Sigmoid colon (tissue), 7 donors: ENCODE data around the gene PLCB2. TPM values are rescaled to one million over a fixed set of nuclear protein-coding genes. Genes with fewer than 3 reads are reported as not detected.

Experiments used
- DNase-seq: peaks from one replicate; pipeline ENCODE4 v3.0.0-alpha.2; 2019
- H3K27ac ChIP-seq, 4 donors: fragments of 200-600 bp; sonication (generic); one replicate each; pipeline ENCODE4 v1.5.1; 2016 to 2019; ENCODE audit warnings: mild to moderate bottlenecking in 1 of 4
- H3K27me3 ChIP-seq, 3 donors: fragments of 200-600 bp; sonication (generic); one replicate each; pipeline ENCODE4 v1.5.1; 2019; ENCODE audit warnings: mild to moderate bottlenecking in 1 of 3
- H3K36me3 ChIP-seq, 4 donors: fragments of 200-600 bp; sonication (generic); one replicate each; pipeline ENCODE4 v1.5.1; 2016 to 2019
- H3K4me1 ChIP-seq, 4 donors: fragments of 200-600 bp; sonication (generic); one replicate each; pipeline ENCODE4 v1.5.1; 2017 to 2019
- H3K4me3 ChIP-seq, 4 donors: fragments of 200-600 bp; sonication (generic); one replicate each; pipeline ENCODE4 v1.5.1; 2017 to 2019; ENCODE audit warnings: mild to moderate bottlenecking in 2 of 4, moderate library complexity in 1 of 4
- H3K9me3 ChIP-seq, 4 donors: fragments of 200-600 bp in 3 of 4; sonication (generic) in 3 of 4; one replicate each; pipeline versions ENCODE4 v1.5.1 to v1.6.1; 2013 to 2019
- EP300 ChIP-seq, 4 donors: sonication (generic); formaldehyde crosslinking; IDR thresholded peaks; one replicate each; pipeline ENCODE4 v1.6.1; 2017; ENCODE audit warnings: antibody characterized with exemption in 4 of 4
- POLR2A ChIP-seq, 2 donors: fragments of 450-650 bp; IDR thresholded peaks; one replicate each; pipeline ENCODE4 v1.6.1; 2016; ENCODE audit warnings: antibody characterized with exemption in 2 of 2, mild to moderate bottlenecking in 2 of 2, moderate library complexity in 2 of 2
- POLR2AphosphoS5 ChIP-seq, 4 donors: sonication (generic); formaldehyde crosslinking; IDR thresholded peaks; one replicate each; pipeline ENCODE4 v1.6.1; 2017; ENCODE audit warnings: antibody characterized with exemption in 4 of 4
- WGBS, 2 donors: extraction: QIAGEN DNeasy Blood & Tissue Kit; methylation state at CpG; one replicate each; pipeline ENCODE4 v1.1.7; 2013; 5-methylcytosine and 5-hydroxymethylcytosine counted together
- intact Hi-C: fragments of 100-400 bp; cut with DNase I; formaldehyde crosslinking; loops from one replicate; pipeline ENCODE4 v1.15.1; 2023
- polyA plus RNA-seq, 3 donors: library from polyadenylated mRNA; stranded (reverse); fragments of 200-250 nt; gene quantifications; one replicate each; pipeline ENCODE4 v1.2.3, GENCODE V29; 2013
- total RNA-seq, 4 donors: library from RNA; depleted of rRNA; stranded (reverse); fragments of >200 nt; gene quantifications; one replicate each; pipeline ENCODE4 v1.1.0, GENCODE V29; 2016
- TF ChIP-seq, protein P1 (sequence below), 4 experiments: fragments of 450-650 bp in 3 of 4; fragments of 200-600 bp in 1 of 4; IDR thresholded peaks; one replicate each; pipeline ENCODE4 v1.5.1; 2016 to 2019; ENCODE audit warnings: antibody characterized with exemption in 4 of 4, mild to moderate bottlenecking in 3 of 4, moderate library complexity in 2 of 4
- donor health status: healthy with polysubstance abuse.
- donor health status: Bipolar disorder and iron deficiency.
- donor health status: healthy.

The PLCB2 gene
- total and polyA plus RNA-seq, 7 donors = 2.4 to 27.5 (median 7.2) TPM

DNA sequence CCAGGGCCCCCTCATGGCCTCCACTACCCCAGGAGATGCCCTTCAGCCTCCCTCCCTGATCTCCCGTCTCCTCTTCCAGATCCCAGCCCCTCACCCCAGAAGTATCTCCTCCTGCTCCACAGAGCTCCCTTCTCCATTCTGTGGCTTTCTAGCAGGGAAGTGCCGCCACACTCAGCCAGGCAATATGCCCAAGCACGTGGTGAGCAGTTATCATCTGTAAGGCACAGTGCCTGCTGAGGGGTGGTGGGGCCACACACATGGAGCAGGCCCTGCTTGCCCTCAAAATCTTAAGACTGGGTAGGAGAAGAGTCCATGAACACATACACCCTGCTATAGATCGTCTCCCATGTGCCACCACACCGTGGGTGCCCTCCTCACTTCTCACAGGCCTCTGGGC lies 40.7 kb upstream of the PLCB2 start:
- Histone ChIP-seq H3K27me3 (no peaks in the 10 kb centered on the region), H3K27ac (no peak overlapping the region), H3K4me1 (peaks cover 0 to 16% (median 16%) of the 10 kb centered on the region in 4 donors), H3K36me3 (no peaks in the 10 kb centered on the region), H3K9me3 (no peaks in the 10 kb centered on the region), H3K4me3 (no peak overlapping the region)
- DNase-seq = no peak
- intact Hi-C loops = no loop called here
- WGBS, 2 donors = 35 to 83% methylated on average over 5 of the region's 5 CpGs
- no peak for TF ChIP-seq POLR2A (IDR thresholded peaks at IDR 0.05)
- no peak for TF ChIP-seq POLR2AphosphoS5 (IDR thresholded peaks at IDR 0.05)
- no peak for TF ChIP-seq EP300 (IDR thresholded peaks at IDR 0.05)

DNA sequence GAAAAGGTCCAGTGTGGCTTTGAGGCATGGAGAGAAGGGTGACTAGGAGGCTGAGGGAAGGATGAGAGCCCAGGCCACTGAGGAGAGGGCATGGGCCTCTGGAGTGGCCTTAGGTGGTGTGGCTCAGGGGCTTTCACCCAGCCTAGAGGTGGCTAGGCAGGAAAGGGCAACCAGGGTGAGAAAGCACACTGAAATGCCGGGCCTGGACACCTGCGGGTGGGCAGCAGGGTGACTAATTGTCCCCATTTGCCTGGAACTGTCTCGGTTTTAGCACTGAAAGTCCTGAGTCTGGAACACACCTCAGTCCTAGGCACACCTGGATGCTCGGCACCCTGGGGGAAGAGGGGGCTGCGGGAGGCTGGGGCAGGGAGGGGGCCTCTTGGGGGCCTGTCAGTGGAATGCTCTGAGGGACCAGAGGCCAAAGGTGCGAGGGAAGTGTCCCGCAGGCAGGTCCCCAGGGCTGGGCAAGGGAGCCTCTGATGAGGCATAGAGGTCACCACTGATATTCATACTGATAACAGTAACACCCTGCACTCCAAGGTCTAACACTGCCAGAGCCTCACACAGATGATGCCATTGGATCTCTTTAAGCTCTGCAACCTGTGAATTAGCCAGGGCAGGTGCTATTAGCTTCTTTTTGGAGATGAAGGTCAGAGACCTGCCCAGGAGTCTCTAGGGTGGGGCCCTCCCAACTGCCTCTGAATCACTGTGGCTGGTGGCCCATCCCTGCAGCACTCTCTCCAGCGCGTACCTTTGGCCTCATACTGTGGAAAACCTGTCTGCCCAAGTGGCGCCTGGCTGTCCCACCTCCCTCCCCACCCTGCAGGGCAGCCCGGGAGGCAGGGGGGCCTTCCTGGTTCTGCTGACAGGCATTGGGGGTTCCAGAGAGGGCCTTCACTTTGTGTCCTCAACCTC lies 40.1 kb upstream of the PLCB2 start:
- H3K36me3 ChIP-seq = no peaks in the 10 kb centered on the region
- H3K4me3 ChIP-seq = no peak overlapping the region
- no peaks in the 10 kb centered on the region for H3K9me3 ChIP-seq
- TF ChIP-seq, protein P1, sequence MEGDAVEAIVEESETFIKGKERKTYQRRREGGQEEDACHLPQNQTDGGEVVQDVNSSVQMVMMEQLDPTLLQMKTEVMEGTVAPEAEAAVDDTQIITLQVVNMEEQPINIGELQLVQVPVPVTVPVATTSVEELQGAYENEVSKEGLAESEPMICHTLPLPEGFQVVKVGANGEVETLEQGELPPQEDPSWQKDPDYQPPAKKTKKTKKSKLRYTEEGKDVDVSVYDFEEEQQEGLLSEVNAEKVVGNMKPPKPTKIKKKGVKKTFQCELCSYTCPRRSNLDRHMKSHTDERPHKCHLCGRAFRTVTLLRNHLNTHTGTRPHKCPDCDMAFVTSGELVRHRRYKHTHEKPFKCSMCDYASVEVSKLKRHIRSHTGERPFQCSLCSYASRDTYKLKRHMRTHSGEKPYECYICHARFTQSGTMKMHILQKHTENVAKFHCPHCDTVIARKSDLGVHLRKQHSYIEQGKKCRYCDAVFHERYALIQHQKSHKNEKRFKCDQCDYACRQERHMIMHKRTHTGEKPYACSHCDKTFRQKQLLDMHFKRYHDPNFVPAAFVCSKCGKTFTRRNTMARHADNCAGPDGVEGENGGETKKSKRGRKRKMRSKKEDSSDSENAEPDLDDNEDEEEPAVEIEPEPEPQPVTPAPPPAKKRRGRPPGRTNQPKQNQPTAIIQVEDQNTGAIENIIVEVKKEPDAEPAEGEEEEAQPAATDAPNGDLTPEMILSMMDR (IDR thresholded peaks at IDR 0.05) = no peak
- TF ChIP-seq EP300 (IDR thresholded peaks at IDR 0.05) (no peak), POLR2AphosphoS5 (IDR thresholded peaks at IDR 0.05) (no peak), POLR2A (IDR thresholded peaks at IDR 0.05) (no peak)
- intact Hi-C loops = no loop called here
- no peak overlapping the region for H3K27ac ChIP-seq
- no peaks in the 10 kb centered on the region for H3K27me3 ChIP-seq
- 29 to 72% methylated on average over 11 of the region's 11 CpGs for WGBS, 2 donors
- no peak for DNase-seq
- peaks cover 0 to 23% (median 22%) of the 10 kb centered on the region in 4 donors for H3K4me1 ChIP-seq

GRCh38 chr15:40346579-40347558 lies 39.1 kb upstream of the PLCB2 start:
- Histone ChIP-seq H3K4me1 (peaks cover 0 to 32% (median 31%) of the 10 kb centered on the region in 4 donors), H3K36me3 (no peaks in the 10 kb centered on the region), H3K4me3 (no peak overlapping the region), H3K27me3 (no peaks in the 10 kb centered on the region), H3K9me3 (no peaks in the 10 kb centered on the region), H3K27ac (no peak overlapping the region)
- intact Hi-C loops = no loop called here
- no peak for TF ChIP-seq EP300 (IDR thresholded peaks at IDR 0.05)
- no peak for TF ChIP-seq POLR2AphosphoS5 (IDR thresholded peaks at IDR 0.05)
- TF ChIP-seq POLR2A (IDR thresholded peaks at IDR 0.05) = no peak
- TF ChIP-seq, protein P1 (IDR thresholded peaks at IDR 0.05) = no peak
- 59 to 83% methylated on average over 15 of the region's 15 CpGs for WGBS, 2 donors
- DNase-seq = no peak

DNA sequence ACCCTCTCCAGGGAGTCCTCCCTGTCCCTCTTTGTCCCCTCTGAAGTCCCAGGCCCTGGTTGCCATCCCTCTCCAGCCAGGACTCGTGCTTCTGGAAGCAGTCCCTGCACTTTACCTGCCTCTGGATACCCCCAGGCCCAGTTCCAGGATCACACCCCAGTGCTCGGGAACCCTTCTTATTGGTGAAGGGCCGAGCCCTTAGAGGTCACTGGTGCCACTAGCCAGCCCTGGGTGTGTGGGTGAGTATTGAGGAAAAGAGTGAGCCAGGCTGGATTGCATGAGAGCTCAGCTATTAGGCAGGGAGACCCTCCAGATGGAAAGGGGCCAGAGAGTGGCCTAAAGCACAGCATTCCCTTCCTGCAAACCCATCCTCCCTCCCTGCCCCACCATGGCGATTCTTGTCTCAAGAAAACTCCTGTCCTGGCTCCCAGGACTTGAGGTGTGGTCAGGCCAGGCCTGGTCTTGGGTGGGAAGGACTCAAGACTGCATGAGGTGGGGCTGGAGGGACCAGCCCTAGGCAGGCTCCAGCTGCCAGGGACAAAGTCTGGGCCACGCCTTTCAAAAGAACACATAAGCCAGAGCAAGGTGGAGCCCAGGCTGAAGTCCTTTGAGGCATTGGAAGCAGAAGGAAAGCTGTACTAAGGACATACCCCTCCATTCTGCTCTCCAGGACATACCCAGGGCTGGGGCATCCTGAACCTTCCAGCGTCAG lies 38.3 kb upstream of the PLCB2 start:
- Histone ChIP-seq H3K4me1 (peaks cover 0 to 41% (median 39%) of the 10 kb centered on the region in 4 donors), H3K27ac (no peak overlapping the region), H3K27me3 (no peaks in the 10 kb centered on the region), H3K36me3 (no peaks in the 10 kb centered on the region), H3K4me3 (no peak overlapping the region), H3K9me3 (no peaks in the 10 kb centered on the region)
- intact Hi-C loops = loop anchor here (2.0 kb wide), 1 partner anchor 75 kb away; no protein-coding TSS in a partner anchor
- TF ChIP-seq POLR2A (IDR thresholded peaks at IDR 0.05) = peak in 1 of 2 donors; percentile 50
- TF ChIP-seq, protein P1 (IDR thresholded peaks at IDR 0.05) = no peak
- no peak for TF ChIP-seq EP300 (IDR thresholded peaks at IDR 0.05)
- TF ChIP-seq POLR2AphosphoS5 (IDR thresholded peaks at IDR 0.05) = peak in 1 of 4 donors; percentile 31
- DNase-seq = peak; percentile 58
- 27 to 70% methylated on average over 6 of the region's 6 CpGs for WGBS, 2 donors
